GM12878 (cell line): Measurements from ENCODE around the gene CYB5R2. TPM values are rescaled to one million over a fixed set of nuclear protein-coding genes. Genes with fewer than 3 reads are reported as not detected.
A peak's percentile ranks its signal among the peaks of the same experiment; 100 is the strongest.

Experiments
- ATAC-seq: fragments of 200-7000 bp; cut with Tn5 transposase; 3 replicates; pipeline ENCODE4 v1.9.1; 2020; ENCODE audit warnings: mild to moderate bottlenecking, moderate library complexity
- BruUV-seq: library from RNA; stranded (reverse); fragments of 400-500 nt; replicated peaks from 2 replicates; lab custom pipeline; 2021; lab: Mats Ljungman, UMichigan
- CTCF ChIA-PET: fragments of 300-600 bp; sonication (Branson Sonifier 250); formaldehyde crosslinking; extraction: SDS; loops from one replicate; lab custom pipeline; 2021; ENCODE audit warnings: inconsistent platforms; lab: Yijun Ruan, JAX
- POLR2A ChIA-PET: fragments of 350-600 bp; formaldehyde crosslinking; extraction: SDS; loops from one replicate; lab custom pipeline; 2021; ENCODE audit warnings: inconsistent platforms; lab: Charles Lee
- RAD21 ChIA-PET: fragments of 300-600 bp; sonication (Branson Sonifier 250); formaldehyde crosslinking; loops from one replicate; lab custom pipeline; 2023; ENCODE audit warnings: antibody characterized with exemption; ENCODE audit not compliant: unreplicated experiment; lab: Charles Lee
- SMC1A ChIA-PET: fragments of 300-600 bp; sonication (Branson Sonifier 250); formaldehyde crosslinking; loops from one replicate; lab custom pipeline; 2023; ENCODE audit not compliant: unreplicated experiment, uncharacterized antibody; lab: Charles Lee
- DNase-seq: peaks from one replicate; pipeline ENCODE4 v3.0.0-alpha.2; 2011; ENCODE audit warnings: low read depth, low spot score
- FAIRE-seq: peaks from 3 replicates; lab custom pipeline; 2011; peaks lifted over from hg19 to GRCh38; lab: Jason Lieb, UNC
- H2AFZ ChIP-seq: 2 replicates; pipeline ENCODE4 v1.6.0; 2011; ENCODE audit warnings: low read depth, low read length, control low read depth; ENCODE audit not compliant: control insufficient read depth
- H3K27ac ChIP-seq: 2 replicates; pipeline ENCODE4 v1.5.1; 2011; ENCODE audit warnings: control low read depth; ENCODE audit not compliant: control insufficient read depth, insufficient read depth
- H3K27me3 ChIP-seq, 2 experiments: replicated peaks in 1 of 2; 2 replicates each; pipeline versions ENCODE4 v1.6.0 to v1.6.1; 2011; ENCODE audit warnings: low read length in 1 of 2; ENCODE audit not compliant: control insufficient read depth in 2 of 2, insufficient read depth in 2 of 2
- H3K36me3 ChIP-seq, 2 experiments: 2 replicates each; pipeline ENCODE4 v1.5.1; 2011; ENCODE audit warnings: low read length in 1 of 2; ENCODE audit not compliant: control insufficient read depth in 2 of 2, insufficient read depth in 2 of 2
- H3K4me1 ChIP-seq: 2 replicates; pipeline ENCODE4 v1.6.1; 2011; ENCODE audit warnings: mild to moderate bottlenecking, low read length, moderate library complexity, mixed read lengths; ENCODE audit not compliant: control insufficient read depth, insufficient read depth
- H3K4me2 ChIP-seq: 2 replicates; pipeline ENCODE4 v1.6.0; 2011; ENCODE audit warnings: control low read depth; ENCODE audit not compliant: control insufficient read depth, insufficient read depth
- H3K4me3 ChIP-seq: fragments of 200-600 bp; sonication (generic); 2 replicates; pipeline ENCODE4 v1.5.1; 2016
- H3K79me2 ChIP-seq: 2 replicates; pipeline ENCODE4 v1.6.0; 2011; ENCODE audit warnings: low read length; ENCODE audit not compliant: control insufficient read depth, insufficient read depth
- H3K9ac ChIP-seq: 2 replicates; pipeline ENCODE4 v1.8.0; 2011; ENCODE audit warnings: low read length, control low read depth, mixed read lengths; ENCODE audit not compliant: control insufficient read depth, insufficient read depth
- H3K9me3 ChIP-seq: replicated peaks from 3 replicates; pipeline ENCODE4 v1.5.1; 2011; ENCODE audit warnings: mild to moderate bottlenecking, low read length; ENCODE audit not compliant: control insufficient read depth, insufficient read depth
- H4K20me1 ChIP-seq: 2 replicates; pipeline ENCODE4 v1.6.0; 2011; ENCODE audit not compliant: control insufficient read depth, insufficient read depth
- CBX3 ChIP-seq: fragments of 200-600 bp; sonication (generic); IDR thresholded peaks from 2 replicates; pipeline ENCODE4 v1.6.1; 2016; ENCODE audit warnings: low read depth, borderline replicate concordance
- GABPA ChIP-seq: IDR thresholded peaks from 2 replicates; pipeline ENCODE4 v1.6.1; 2014; ENCODE audit warnings: antibody characterized with exemption, low read depth, mild to moderate bottlenecking, inconsistent platforms
- POLR2A ChIP-seq: IDR thresholded peaks from 2 replicates; pipeline ENCODE4 v1.6.1; 2011; ENCODE audit warnings: low read depth, mild to moderate bottlenecking, low read length
- SPI1 ChIP-seq: IDR thresholded peaks from 2 replicates; pipeline ENCODE4 v1.6.1; 2011; ENCODE audit warnings: low read depth, mild to moderate bottlenecking, low read length, moderate library complexity, borderline replicate concordance; ENCODE audit not compliant: insufficient read depth
- YBX1 ChIP-seq: fragments of 450-650 bp; IDR thresholded peaks from 2 replicates; pipeline ENCODE4 v1.6.1; 2016; ENCODE audit warnings: antibody characterized with exemption
- ZBED1 ChIP-seq: IDR thresholded peaks from 2 replicates; pipeline ENCODE4 v1.6.1; 2016; ENCODE audit warnings: borderline replicate concordance
- ZNF622 ChIP-seq: fragments of 450-650 bp; IDR thresholded peaks from 2 replicates; pipeline ENCODE4 v1.6.1; 2017; ENCODE audit warnings: mild to moderate bottlenecking, inconsistent platforms
- WGBS: methylation state at CpG from one replicate; pipeline ENCODE4 v1.1.6; 2016; ENCODE audit warnings: low lambda C conversion rate; ENCODE audit not compliant: insufficient replicate concordance, insufficient coverage; ENCODE audit errors: missing lambda C conversion rate; 5-methylcytosine and 5-hydroxymethylcytosine counted together
- in situ Hi-C: fragments of 300-500 bp; cut with MboI; formaldehyde crosslinking; loops from 9 replicates; pipeline ENCODE4 v1.14.3; 2018; ENCODE audit warnings: mixed read lengths
- intact Hi-C: fragments of 100-400 bp; cut with micrococcal nuclease; formaldehyde crosslinking; loops from one replicate; pipeline ENCODE4 v1.14.2; 2022; ENCODE audit not compliant: unreplicated experiment
- polyA plus RNA-seq, 11 experiments: library from polyadenylated mRNA; depleted of rRNA in 4 of 11; unstranded in 6 of 11; stranded (reverse) in 5 of 11; fragments of >200 nt; fragmentation: Nextera tagmentation in 4 of 11; fragmentation: Illumina TruSeq in 1 of 11; extraction: Ambion mirVana in 4 of 11; extraction: Trizol in 1 of 11; gene quantifications; 1 replicate in 1 of 11; 2 replicates in 10 of 11; pipeline versions ENCODE4 v1.2.1 to v1.2.3, GENCODE V29; 2011 to 2016; ENCODE audit warnings: inconsistent platforms in 2 of 11, missing spikeins in 2 of 11, low read depth in 1 of 11
- total RNA-seq, 4 experiments: library from RNA; depleted of rRNA in 3 of 4; stranded (reverse); fragments of >200 nt in 3 of 4; fragmentation: Illumina TruSeq in 1 of 4; extraction: Trizol in 1 of 4; gene quantifications; 2 replicates each; pipeline versions ENCODE4 v1.2.1 to v1.2.3, GENCODE V29; 2013 to 2021

The CYB5R2 gene
- total and polyA plus RNA-seq, 10 of the 15 experiments (the other 5 are each of a cell fraction or from before 2014, with no cell fraction given), result 21.0 to 111 (median 70.4) TPM

DNA sequence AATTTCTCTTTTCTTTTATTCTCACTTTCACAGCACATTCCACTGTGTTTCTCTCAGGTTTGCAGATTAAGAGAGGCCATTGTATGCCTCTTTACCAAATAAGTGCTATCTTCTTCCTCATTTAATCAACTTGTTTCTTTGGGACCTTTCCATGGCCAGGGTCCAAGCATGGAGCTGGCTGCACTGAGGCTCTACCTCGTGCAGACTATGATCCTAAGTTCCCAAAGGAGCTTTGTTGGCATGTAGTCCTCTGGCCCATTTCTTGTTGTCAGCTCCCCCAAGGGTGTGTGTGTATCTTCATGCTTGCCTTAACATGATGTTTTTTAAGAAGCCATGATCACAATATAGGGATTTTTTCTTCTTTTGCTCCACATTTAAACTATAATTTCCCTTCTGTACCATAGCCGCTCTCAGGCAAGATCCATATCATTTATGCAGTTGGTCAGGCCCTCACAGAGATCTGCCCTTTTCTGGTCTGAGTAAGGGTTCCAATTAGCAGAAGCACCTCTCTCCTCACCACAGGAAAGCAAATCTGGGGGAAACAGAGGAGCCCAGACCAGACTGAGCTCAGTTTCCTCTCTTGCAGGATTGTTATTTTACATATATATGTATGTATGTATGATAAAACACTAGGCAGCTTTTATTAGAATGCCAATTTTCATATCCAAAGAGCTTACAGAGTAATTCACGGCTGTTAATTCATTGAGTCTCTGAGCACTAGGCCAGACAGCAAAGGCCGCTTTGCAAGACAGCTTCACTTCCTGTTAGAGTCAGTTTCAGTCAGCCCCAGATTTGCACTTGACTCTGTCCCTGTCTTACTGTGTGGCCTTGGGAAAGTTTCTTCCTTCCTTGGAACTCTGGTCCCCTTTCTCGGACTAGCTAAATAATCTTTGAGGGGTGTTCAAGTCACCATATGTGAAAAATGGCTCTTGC, 34.3 kb downstream of the CYB5R2 start:
- DNase-seq, result no peak
- H3K9me3 ChIP-seq, result no peaks in the 10 kb centered on the region
- peaks cover 3% of the 10 kb centered on the region; the same call in 1 of the 2 replicates for H3K4me1 ChIP-seq
- no TSS peak for BruUV-seq
- peak; percentile 69 for ATAC-seq
- no peak overlapping the region for H3K4me2 ChIP-seq
- no peaks in the 10 kb centered on the region for H4K20me1 ChIP-seq
- 64% methylated on average over 5 of the region's 5 CpGs for WGBS
- RAD21 ChIA-PET, result interaction anchor here (0.9 to 1.2 kb wide), 3 partner anchors 27 to 79 kb away, joined by 3 to 5 read pairs (median 3); no protein-coding TSS in a partner anchor
- H3K9ac ChIP-seq, result no peak overlapping the region
- no peaks in the 10 kb centered on the region for H3K79me2 ChIP-seq
- H3K27ac ChIP-seq, result peak overlapping the region; percentile 14; the same call in 1 of the 2 replicates
- H3K4me3 ChIP-seq, result no peak overlapping the region
- in situ Hi-C loops, result no loop called here
- H3K27me3 ChIP-seq, result no peaks in the 10 kb centered on the region
- SMC1A ChIA-PET, result interaction anchor here (0.7 to 1.5 kb wide), 7 partner anchors 8 to 68 kb away, joined by 3 read pairs; no protein-coding TSS in a partner anchor
- H2AFZ ChIP-seq, result no peak overlapping the region
- peak; percentile 72 for FAIRE-seq
- CTCF ChIA-PET, result interaction anchor here (0.9 to 1.3 kb wide), 6 partner anchors 10 to 125 kb away, joined by 3 to 5 read pairs (median 4); partner anchors contain the start of gene PPFIBP2
- POLR2A ChIA-PET, result interaction anchor here (0.6 to 1.0 kb wide), 2 partner anchors 8 to 78 kb away, joined by 3 read pairs; no protein-coding TSS in a partner anchor
- intact Hi-C loops, result no loop called here
- TF ChIP-seq POLR2A (no peak), SPI1 (peak; percentile 40; the same call in 1 of the 2 replicates), YBX1 (no peak), CBX3 (no peak), ZNF622 (no peak), GABPA (no peak), ZBED1 (no peak)
- peaks cover 13 to 24% of the 10 kb centered on the region in 2 experiments for H3K36me3 ChIP-seq
